Activated CD8-positive, alpha-beta memory T cell treated with anti-CD3 and anti-CD28 coated beads, Interleukin-2, amount 50 U/mL, for 48 hours (primary cell): Measurements from ENCODE around the gene ELOB.

ENCODE experiments used
- DNase-seq: peaks from one replicate; pipeline ENCODE4 v3.0.0-alpha.2; 2020

The ELOB gene

DNA sequence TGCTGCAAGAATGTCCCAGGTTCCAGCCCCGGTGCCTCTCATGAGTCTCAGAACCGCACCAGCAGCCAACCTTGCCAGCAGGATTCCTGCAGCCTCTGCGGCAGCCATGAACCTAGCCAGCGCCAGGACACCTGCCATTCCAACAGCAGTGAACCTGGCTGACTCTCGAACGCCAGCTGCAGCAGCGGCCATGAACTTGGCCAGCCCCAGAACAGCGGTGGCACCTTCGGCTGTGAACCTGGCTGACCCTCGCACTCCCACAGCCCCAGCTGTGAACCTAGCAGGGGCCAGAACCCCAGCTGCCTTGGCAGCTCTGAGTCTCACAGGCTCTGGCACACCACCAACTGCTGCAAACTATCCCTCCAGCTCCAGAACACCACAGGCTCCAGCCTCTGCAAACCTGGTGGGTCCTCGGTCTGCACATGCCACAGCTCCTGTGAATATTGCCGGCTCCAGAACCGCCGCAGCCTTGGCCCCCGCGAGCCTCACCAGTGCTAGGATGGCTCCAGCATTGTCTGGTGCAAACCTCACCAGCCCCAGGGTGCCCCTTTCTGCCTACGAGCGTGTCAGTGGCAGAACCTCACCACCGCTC lies 9.8 kb downstream of the ELOB start:
- no peak for DNase-seq

DNA sequence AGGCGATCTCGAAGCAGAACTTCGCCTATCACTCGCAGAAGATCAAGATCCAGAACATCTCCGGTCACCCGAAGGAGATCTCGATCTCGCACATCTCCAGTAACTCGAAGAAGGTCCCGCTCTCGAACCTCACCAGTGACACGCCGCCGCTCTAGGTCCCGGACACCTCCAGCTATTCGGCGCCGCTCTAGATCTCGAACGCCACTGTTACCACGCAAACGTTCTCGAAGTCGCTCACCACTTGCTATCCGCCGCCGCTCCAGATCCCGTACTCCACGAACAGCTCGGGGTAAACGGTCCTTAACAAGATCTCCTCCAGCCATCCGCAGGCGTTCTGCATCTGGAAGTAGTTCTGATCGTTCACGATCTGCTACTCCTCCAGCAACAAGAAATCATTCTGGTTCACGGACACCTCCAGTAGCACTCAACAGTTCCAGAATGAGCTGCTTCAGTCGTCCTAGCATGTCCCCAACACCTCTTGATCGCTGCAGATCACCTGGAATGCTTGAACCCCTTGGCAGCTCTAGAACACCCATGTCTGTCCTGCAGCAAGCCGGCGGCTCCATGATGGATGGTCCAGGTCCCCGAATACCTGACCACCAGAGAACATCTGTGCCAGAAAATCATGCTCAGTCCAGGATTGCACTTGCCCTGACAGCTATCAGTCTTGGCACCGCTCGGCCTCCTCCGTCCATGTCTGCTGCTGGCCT lies 10.5 kb downstream of the ELOB start:
- DNase-seq, result no peak

- no peak for DNase-seq
Observed at GRCh38 chr16:2765462-2766404, 11.3 kb downstream of the ELOB start.

DNA sequence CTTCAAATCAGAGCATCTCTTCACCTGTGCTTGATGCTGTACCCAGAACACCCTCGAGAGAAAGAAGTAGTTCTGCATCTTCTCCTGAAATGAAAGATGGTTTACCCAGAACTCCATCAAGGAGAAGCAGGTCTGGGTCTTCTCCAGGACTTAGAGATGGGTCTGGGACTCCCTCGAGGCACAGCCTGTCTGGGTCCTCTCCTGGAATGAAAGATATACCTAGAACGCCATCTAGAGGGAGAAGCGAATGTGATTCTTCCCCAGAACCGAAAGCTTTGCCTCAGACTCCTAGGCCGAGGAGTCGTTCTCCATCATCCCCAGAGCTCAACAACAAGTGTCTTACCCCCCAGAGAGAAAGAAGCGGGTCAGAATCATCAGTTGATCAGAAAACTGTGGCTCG lies 12.4 kb downstream of the ELOB start:
- no peak for DNase-seq

GRCh38 chr16:2763173-2763572 lies 13.9 kb downstream of the ELOB start:
- no peak for DNase-seq

DNA sequence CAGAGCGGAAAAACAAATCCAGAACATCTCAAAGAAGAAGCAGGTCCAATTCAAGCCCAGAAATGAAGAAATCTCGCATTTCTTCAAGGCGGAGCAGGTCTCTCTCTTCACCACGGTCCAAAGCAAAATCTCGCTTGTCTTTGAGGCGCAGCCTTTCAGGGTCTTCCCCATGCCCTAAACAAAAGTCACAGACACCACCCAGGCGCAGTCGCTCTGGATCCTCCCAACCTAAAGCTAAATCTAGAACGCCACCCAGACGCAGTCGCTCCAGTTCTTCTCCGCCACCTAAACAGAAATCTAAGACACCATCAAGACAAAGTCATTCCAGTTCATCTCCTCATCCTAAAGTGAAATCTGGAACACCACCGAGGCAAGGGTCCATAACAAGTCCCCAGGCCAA lies 14.4 kb downstream of the ELOB start:
- no peak for DNase-seq

DNA sequence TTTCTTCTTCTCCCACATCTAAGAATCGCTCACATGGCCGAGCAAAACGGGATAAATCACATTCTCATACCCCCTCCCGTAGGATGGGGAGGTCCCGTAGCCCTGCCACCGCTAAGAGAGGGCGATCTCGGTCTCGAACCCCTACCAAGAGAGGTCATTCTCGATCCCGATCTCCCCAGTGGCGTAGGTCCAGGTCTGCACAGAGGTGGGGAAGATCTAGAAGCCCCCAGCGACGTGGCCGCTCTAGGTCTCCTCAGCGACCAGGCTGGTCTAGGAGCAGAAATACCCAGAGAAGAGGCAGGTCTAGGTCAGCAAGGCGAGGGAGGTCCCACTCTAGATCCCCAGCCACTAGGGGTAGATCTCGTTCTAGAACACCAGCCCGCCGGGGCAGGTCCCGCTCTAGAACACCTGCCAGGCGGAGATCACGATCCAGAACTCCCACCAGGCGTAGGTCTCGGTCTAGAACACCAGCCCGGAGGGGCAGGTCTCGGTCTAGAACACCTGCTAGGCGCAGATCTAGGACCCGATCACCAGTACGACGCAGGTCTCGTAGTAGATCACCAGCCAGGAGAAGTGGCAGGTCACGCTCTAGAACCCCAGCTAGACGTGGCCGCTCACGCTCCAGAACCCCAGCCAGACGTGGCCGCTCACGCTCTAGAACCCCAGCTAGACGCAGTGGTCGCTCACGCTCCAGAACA lies 15.0 kb downstream of the ELOB start:
- no peak for DNase-seq

DNA sequence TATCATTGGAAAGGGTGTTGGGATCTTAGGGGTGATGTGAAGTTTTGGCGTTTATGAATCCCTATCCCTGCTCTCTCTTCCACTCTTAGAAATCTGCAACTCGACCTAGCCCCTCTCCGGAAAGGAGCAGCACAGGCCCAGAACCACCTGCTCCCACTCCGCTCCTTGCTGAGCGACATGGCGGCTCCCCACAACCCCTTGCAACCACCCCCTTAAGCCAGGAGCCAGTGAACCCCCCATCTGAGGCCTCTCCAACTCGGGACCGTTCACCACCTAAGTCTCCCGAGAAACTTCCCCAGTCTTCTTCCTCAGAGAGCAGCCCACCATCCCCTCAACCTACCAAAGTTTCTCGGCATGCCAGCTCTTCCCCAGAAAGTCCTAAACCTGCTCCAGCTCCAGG lies 15.6 kb downstream of the ELOB start:
- DNase-seq, result no peak

DNA sequence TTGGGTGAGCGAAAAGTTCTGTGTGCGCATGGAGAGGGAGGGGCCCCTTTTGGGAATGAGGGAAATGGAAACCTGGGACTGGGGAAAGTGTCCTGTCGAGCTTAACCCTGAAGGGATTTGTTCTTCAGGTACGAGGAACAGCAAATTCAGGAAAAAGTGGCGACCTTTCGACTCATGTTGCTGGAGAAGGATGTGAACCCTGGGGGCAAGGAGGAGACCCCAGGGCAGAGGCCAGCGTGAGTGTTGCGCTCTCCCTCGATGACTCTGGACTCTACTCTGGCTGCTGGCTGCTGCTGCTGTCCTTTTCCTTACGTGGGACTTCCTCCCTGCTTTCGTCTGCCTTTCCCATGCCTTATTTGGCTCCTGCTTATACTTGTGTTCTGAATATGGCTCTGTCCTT lies 19.7 kb downstream of the ELOB start:
- DNase-seq, result no peak

DNA sequence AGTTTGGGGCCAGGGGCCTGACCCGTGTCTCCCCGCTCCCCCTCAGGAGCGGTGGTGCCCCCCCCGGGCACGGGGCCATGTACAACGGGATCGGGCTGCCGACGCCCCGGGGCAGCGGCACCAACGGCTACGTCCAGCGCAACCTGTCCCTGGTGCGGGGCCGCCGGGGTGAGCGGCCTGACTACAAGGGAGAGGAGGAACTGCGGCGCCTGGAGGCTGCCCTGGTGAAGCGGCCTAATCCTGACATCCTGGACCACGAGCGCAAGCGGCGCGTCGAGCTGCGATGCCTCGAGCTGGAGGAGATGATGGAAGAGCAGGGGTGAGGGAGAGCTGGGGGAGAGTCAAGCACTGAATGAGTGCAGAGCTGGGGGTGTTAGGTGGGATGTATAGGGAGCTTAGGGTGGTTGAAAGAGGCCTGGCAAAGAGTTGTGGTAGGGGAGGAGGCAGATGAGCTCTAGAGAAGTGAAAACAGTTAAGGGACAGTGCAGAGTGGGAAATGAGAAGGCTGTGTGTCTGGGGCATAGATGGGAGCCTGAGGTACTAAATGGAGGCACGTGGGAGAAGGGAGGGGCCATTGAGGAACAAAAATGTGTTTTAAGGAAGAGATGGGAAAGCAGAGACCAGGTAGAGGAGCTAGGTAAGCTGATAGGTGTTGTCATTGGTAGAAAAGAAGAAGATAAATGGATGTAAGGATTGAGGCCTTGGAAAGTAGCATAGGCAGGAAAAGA lies 20.6 kb downstream of the ELOB start:
- DNase-seq, result no peak

GRCh38 chr16:2755158-2755557 lies 21.9 kb downstream of the ELOB start:
- no peak for DNase-seq

DNA sequence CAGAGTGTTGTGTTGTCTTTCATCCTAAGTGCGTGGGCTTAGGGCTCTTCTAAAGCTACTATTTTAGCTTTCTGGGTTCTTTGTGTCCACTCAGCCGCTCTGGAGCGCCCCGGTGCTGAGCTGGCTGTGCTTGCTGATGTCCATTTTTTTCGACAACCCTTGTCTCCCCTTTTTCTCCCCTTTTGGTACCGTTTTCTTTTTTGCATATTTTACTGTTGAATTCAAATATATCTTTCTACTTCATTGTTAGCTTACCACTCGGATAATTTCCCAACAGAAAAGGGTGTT lies 23.4 kb downstream of the ELOB start:
- DNase-seq, result no peak

DNA sequence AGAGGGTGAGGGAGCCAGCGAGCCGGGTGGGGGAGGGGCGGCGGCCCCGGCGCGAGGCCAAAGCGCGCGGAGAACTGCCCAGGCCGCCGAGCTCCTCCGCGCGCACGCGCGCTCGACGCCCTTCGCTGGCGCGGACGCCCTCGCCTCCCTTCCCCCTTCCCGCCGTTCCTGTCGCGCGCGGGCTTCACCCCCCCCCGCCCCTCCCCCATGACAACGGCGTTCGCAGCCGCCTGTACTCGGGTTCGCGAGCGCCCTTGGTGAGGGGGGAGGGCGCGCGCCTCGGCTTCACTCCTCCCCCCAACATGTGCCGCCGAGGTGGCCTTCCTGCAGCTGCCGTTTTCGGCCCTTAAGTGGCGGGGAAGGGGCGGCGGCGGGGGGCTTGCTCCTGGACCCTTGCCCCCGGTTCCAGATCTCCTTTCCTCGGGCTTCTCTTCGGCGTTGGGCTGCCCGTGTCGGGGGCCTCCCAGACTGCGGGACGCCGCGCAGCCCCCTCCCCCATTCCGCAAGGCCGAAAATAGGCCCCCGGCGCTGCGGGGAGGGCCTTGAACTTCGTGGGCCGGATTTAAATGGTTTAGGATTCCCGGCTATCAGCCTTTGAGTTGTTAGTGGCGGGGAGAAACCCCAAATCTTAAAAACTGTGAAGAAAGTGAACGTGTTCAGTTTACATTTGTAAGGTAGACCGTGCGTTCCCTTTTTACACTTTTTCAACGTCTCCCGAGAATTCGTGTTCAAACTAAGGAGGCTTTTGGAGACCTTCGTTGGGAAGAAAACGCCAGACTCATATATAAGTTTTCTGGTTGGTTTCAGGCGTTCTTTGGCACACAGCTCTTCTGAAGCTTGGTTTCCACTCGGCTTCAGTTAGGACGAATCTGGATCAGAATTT lies 24.0 kb downstream of the ELOB start:
- no peak for DNase-seq

GRCh38 chr16:2752035-2752849 lies 24.8 kb downstream of the ELOB start, which contains the start of gene SRRM2:
Gene SRRM2 (plus strand): TSS chr16:2752638. CDS start chr16:2756365, 3,727 bp downstream.
- DNase-seq, result peak; percentile 96

- DNase-seq, result peak; percentile 67
Observed at GRCh38 chr16:2751577-2752034, 25.5 kb downstream of the ELOB start.

GRCh38 chr16:2749936-2750335 lies 27.1 kb downstream of the ELOB start:
- DNase-seq, result no peak

GRCh38 chr16:2749476-2749875 lies 27.6 kb downstream of the ELOB start:
- no peak for DNase-seq

DNA sequence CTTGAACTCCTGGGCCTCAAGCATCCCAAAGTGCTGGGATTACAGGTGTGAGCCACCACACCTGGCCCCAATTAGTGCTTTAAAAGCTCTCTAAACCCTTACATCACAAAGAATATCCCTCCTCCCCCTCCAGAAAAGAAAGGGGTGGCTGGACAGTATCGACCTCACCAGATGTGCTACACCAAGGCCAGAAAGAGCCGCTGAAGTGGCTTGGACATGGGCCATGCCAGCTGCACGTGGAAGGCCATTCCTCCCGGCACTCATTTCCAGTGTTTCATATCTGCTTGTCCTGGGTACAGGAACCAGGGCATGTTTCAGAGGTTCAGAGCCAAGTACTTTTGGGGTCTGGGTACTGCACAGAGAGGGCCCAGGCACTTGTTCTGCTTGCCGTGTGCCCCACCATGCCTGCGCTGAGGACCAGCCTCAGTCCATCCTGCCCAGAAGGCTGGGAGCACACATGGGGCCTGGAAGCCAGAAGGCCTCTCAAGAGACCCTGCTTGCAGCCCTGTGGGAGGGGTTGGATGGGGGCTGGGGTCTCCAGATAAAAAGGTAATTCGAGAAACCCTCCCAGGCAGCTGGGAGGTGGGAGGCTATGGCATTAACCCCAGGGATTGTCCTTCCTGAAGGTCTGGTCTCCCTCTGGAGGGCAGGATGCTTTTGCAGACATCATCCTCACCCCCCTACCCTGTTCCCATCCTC lies 28.2 kb downstream of the ELOB start:
- DNase-seq, result no peak

DNA sequence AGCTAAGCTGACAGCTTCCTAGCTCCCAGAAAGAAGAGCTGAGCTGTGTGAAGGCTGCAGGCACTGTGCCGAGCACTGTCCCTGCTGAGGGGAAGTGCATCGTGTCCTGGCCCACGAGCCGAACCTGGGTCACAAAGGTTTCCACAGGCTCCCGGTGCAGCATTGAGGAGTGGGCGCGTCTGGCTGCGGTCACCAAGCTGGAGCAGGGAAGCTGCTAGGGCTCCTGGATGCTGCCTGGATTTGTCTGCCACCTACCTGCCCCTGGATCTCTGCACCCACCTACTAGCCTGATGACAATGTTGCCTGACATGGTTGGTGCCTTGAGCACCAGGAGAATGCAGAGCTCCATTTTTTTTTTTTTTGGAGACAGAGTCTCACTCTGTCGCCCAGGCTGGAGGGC lies 31.1 kb downstream of the ELOB start:
- no peak for DNase-seq
